ENCODE measurements around the gene DTX4. TPM values are rescaled to one million over a fixed set of nuclear protein-coding genes. Genes with fewer than 3 reads are reported as not detected.
A peak's percentile ranks its signal among the peaks of the same experiment; 100 is the strongest.

Gene DTX4
- total RNA-seq, 4 donors from 2014 or later: 9.6 to 29.3 (median 17.5) TPM

DNA sequence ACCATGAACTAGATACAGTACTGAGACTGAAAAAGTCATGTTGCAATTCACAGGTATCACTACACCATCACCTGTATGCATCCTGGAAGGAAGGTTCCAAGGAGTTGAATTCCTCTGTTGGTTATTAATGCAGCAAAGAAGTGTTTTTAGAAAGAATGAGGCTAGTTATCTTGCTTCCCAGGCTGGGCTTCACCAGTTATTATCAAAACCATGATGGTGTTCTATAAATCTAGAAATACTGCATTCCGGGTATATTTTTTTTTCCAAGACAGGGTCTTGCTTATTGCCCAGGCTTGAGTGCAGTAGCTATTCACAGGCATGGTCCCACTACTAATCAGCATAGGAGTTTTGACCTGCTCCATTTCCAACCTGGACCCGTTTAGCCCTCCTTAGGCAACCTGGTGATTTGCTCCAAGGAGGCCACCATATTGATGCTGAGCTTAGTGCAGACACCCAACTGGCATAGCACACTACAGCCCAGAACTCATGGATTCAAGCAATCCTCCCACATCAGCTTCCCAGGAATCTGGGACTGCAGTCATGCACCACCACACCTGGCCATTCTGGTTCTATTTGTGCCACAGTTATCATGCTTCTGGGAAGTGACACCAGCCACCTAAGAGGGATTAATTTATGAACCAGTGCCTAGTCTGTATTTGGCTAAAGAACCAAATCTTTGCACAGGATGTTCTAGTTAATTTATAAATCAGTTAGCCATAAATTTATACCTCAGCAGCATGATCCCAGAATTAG is 42.4 kb downstream of the DTX4 start:
- peaks cover 0 to 6% of the 10 kb centered on the region in 2 donors for H3K4me1 ChIP-seq
- H3K9me3 ChIP-seq: no peaks in the 10 kb centered on the region
- H3K4me3 ChIP-seq (replicated peaks in 1 of 3): no peak overlapping the region
- H3K27ac ChIP-seq: no peak overlapping the region
- WGBS, 2 donors: 91 to 97% methylated on average over 2 of the region's 2 CpGs
- no peak for DNase-seq
- H3K36me3 ChIP-seq: no peaks in the 10 kb centered on the region
- H3K27me3 ChIP-seq: no peaks in the 10 kb centered on the region
- intact Hi-C loops (cut with DNase I): loop anchor here (5.0 kb wide), 1 partner anchor 73 kb away; no protein-coding TSS in a partner anchor
- TF ChIP-seq, protein P1, sequence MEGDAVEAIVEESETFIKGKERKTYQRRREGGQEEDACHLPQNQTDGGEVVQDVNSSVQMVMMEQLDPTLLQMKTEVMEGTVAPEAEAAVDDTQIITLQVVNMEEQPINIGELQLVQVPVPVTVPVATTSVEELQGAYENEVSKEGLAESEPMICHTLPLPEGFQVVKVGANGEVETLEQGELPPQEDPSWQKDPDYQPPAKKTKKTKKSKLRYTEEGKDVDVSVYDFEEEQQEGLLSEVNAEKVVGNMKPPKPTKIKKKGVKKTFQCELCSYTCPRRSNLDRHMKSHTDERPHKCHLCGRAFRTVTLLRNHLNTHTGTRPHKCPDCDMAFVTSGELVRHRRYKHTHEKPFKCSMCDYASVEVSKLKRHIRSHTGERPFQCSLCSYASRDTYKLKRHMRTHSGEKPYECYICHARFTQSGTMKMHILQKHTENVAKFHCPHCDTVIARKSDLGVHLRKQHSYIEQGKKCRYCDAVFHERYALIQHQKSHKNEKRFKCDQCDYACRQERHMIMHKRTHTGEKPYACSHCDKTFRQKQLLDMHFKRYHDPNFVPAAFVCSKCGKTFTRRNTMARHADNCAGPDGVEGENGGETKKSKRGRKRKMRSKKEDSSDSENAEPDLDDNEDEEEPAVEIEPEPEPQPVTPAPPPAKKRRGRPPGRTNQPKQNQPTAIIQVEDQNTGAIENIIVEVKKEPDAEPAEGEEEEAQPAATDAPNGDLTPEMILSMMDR (IDR thresholded peaks at IDR 0.05): no peak
- TF ChIP-seq POLR2A (IDR thresholded peaks at IDR 0.05): no peak

DNA sequence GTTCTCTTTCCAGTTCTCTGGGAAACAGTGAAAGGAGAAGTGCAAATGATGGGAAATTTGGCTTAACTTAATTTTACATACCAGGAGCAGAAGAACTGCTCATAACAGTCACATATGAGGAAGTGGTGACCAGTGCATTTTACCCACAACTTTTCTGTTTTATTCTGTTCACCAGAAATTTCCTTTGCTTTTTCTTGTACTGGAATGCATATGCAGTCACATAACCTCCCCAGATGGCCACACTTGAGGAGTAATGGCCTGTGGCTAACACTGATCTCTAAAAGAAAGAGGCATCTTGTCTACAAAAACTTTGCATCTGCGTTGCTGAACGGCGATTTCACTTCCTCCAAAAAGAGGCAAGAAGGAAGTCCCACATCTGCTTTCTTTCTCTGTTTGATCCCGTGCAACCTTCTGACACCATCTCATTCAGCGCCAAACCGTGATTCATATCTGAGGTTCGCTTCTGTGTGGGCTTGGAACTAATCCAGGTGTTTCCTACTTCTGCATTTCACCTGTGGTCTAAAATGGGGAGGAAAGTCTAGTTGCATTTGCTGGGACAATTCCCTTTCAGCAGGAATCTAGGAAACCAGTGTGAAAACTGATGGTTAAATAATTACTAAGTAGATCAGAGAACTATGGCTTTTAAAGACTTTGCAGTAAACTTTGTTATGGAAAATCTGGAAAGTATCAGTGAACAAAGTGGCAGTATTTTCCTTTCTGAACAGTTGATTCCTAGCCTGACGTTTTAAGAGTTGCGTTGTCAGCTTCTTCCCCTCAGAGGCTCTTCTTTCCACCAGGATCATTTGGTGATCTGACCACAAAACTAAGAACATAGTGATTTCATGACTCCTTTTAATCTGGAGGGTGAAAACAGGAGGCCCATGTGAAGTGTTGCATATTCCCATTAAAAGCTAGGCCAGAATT is 45.0 kb downstream of the DTX4 start:
- Histone ChIP-seq H3K27ac (peak overlapping the region in 1 of 3 donors; percentile 30), H3K4me1 (peaks cover 0 to 3% of the 10 kb centered on the region in 2 donors), H3K9me3 (no peaks in the 10 kb centered on the region), H3K27me3 (no peaks in the 10 kb centered on the region), H3K36me3 (no peaks in the 10 kb centered on the region), H3K4me3 (replicated peaks in 1 of 3) (no peak overlapping the region)
- TF ChIP-seq POLR2A (IDR thresholded peaks at IDR 0.05): no peak
- TF ChIP-seq, protein P1 (IDR thresholded peaks at IDR 0.05): no peak
- intact Hi-C loops (cut with DNase I): no loop called here
- WGBS, 2 donors: 54 to 58% methylated on average over 9 of the region's 9 CpGs
- DNase-seq: peak; percentile 5 to 9

DNA sequence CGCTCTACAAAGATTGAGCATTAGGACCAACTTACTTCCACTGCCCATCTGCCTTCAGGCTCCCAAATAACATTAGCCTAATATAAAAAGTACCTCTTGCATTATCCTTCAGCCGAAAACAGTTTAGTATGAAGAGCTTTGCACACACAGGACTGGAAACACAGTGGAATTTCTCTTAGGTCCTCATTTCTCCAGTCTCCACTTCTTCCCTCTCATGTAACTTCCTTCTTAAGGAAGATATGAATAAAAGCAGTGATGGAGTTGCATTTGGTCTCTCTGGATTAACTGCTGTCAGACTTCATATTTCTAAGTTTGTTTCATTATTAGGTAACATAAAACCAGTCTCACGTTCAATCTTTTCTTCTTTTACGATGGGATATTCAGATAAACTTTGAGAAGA is 46.4 kb downstream of the DTX4 start:
- H3K4me3 ChIP-seq (replicated peaks in 1 of 3): no peak overlapping the region
- peaks cover 0 to 3% of the 10 kb centered on the region in 2 donors for H3K4me1 ChIP-seq
- 94 to 95% methylated on average over 4 of the region's 4 CpGs for WGBS, 2 donors
- no peak for TF ChIP-seq POLR2A (IDR thresholded peaks at IDR 0.05)
- TF ChIP-seq, protein P1 (IDR thresholded peaks at IDR 0.05): no peak
- H3K27ac ChIP-seq: no peak overlapping the region
- intact Hi-C loops (cut with DNase I): no loop called here
- no peak for DNase-seq
- H3K27me3 ChIP-seq: no peaks in the 10 kb centered on the region
- H3K9me3 ChIP-seq: no peaks in the 10 kb centered on the region
- no peaks in the 10 kb centered on the region for H3K36me3 ChIP-seq

DNA sequence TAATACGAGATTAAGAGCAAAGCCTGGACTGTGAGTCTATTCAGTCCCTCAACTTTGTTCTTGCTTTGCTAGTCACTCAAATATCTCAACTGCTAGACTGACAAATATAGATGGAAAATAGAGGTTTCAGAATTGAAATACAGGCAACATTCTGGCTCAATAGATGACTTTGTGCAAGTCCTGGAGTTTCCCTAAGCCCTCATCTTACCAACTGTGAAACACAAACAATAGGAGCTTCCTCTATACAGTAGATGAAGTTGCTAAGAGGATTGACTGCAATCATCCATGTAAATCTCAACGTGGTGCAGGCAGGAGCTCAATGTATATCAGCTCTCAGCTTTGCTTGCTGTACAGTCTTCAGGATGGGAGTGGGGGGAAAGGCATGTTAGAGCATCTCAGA is 47.0 kb downstream of the DTX4 start:
- H3K27me3 ChIP-seq: no peaks in the 10 kb centered on the region
- no peak for DNase-seq
- no peaks in the 10 kb centered on the region for H3K36me3 ChIP-seq
- H3K9me3 ChIP-seq: no peaks in the 10 kb centered on the region
- WGBS, 2 donors: 52 to 63% methylated on average over 2 of the region's 2 CpGs
- peaks cover 0 to 6% of the 10 kb centered on the region in 2 donors for H3K4me1 ChIP-seq
- intact Hi-C loops (cut with DNase I): no loop called here
- TF ChIP-seq, protein P1 (IDR thresholded peaks at IDR 0.05): no peak
- no peak for TF ChIP-seq POLR2A (IDR thresholded peaks at IDR 0.05)
- no peak overlapping the region for H3K4me3 ChIP-seq (replicated peaks in 1 of 3)
- no peak overlapping the region for H3K27ac ChIP-seq

All from thyroid gland (tissue), 4 donors.